SK-N-SH (cell line): ENCODE data around the gene ST7L. TPM values are rescaled to one million over a fixed set of nuclear protein-coding genes. Genes with fewer than 3 reads are reported as not detected.

Experiments used
- CTCF ChIA-PET: fragments of 300-600, 350-600 bp; formaldehyde crosslinking; extraction: SDS; loops from one replicate; lab custom pipeline; 2021; lab: Yijun Ruan, JAX
- POLR2A ChIA-PET: fragments of 350-600 bp; sonication (Branson Sonifier 250); formaldehyde crosslinking; extraction: SDS; loops from one replicate; lab custom pipeline; 2020; ENCODE audit warnings: antibody characterized with exemption, inconsistent platforms; lab: Yijun Ruan, JAX
- DNase-seq: peaks from one replicate; pipeline ENCODE4 v3.0.0; 2012
- H2AFZ ChIP-seq: fragments of 200-600 bp; sonication (generic); 2 replicates; pipeline ENCODE4 v1.8.1; 2016; ENCODE audit warnings: antibody characterized with exemption, mild to moderate bottlenecking, low read depth
- H3F3A ChIP-seq: fragments of 200-600 bp; sonication (generic); replicated peaks from 2 replicates; pipeline ENCODE3; 2016; ENCODE audit warnings: antibody characterized with exemption, mild to moderate bottlenecking; ENCODE audit not compliant: insufficient read depth
- H3K27ac ChIP-seq, 2 experiments: fragments of 200-500 bp in 1 of 2; fragments of 200-600 bp in 1 of 2; sonication (Bioruptor generic) in 1 of 2; sonication (generic), shearing (Covaris generic) in 1 of 2; 2 replicates each; pipeline versions ENCODE4 v1.5.1 to v1.6.1; 2014 to 2016; ENCODE audit warnings: low read depth in 2 of 2, inconsistent platforms in 1 of 2, low read length in 1 of 2, mild to moderate bottlenecking in 1 of 2, mixed read lengths in 1 of 2
- H3K27me3 ChIP-seq: fragments of 200-600 bp; sonication (generic), shearing (Covaris generic); 2 replicates; pipeline ENCODE4 v1.6.1; 2016; ENCODE audit warnings: mixed run types; ENCODE audit not compliant: insufficient read depth
- H3K36me3 ChIP-seq, 2 experiments: fragments of 200-500 bp in 1 of 2; fragments of 200-600 bp in 1 of 2; sonication (Bioruptor generic) in 1 of 2; sonication (generic) in 1 of 2; replicated peaks in 1 of 2; 2 replicates each; pipeline versions ENCODE3 to v1.5.1; 2014 to 2016; ENCODE audit warnings: low read length in 1 of 2, mild to moderate bottlenecking in 1 of 2; ENCODE audit not compliant: insufficient read depth in 2 of 2, control insufficient read depth in 1 of 2
- H3K4me1 ChIP-seq, 2 experiments: fragments of 200-500 bp in 1 of 2; fragments of 200-600 bp in 1 of 2; sonication (Bioruptor generic) in 1 of 2; sonication (generic), shearing (Covaris generic) in 1 of 2; 2 replicates each; pipeline versions ENCODE4 v1.5.1 to v1.6.1; 2014 to 2016; ENCODE audit warnings: low read depth in 1 of 2, low read length in 1 of 2, mixed run types in 1 of 2; ENCODE audit not compliant: insufficient read depth in 2 of 2, control insufficient read depth in 1 of 2
- H3K4me2 ChIP-seq: fragments of 200-600 bp; sonication (generic), shearing (Covaris generic); 2 replicates; pipeline ENCODE4 v1.6.1; 2017; ENCODE audit warnings: mixed run types
- H3K4me3 ChIP-seq, 2 experiments: fragments of 200-500 bp in 1 of 2; fragments of 200-600 bp in 1 of 2; sonication (Bioruptor generic) in 1 of 2; sonication (generic), shearing (Covaris generic) in 1 of 2; 2 replicates each; pipeline versions ENCODE4 v1.5.1 to v1.8.1; 2014 to 2016; ENCODE audit warnings: low read depth in 2 of 2, inconsistent platforms in 1 of 2, low read length in 1 of 2, mild to moderate bottlenecking in 1 of 2, mixed read lengths in 1 of 2, moderate library complexity in 1 of 2
- H3K79me2 ChIP-seq: fragments of 200-600 bp; sonication (generic); 2 replicates; pipeline ENCODE4 v1.8.1; 2017; ENCODE audit warnings: mild to moderate bottlenecking; ENCODE audit not compliant: insufficient read depth
- H3K9ac ChIP-seq: fragments of 200-600 bp; sonication (generic); 2 replicates; pipeline ENCODE4 v1.6.1; 2017; ENCODE audit warnings: mixed run types
- H3K9me2 ChIP-seq: fragments of 200-600 bp; sonication (generic); 2 replicates; pipeline ENCODE4 v1.6.1; 2017; ENCODE audit warnings: mixed run types
- H3K9me3 ChIP-seq: fragments of 200-600 bp; sonication (generic); 2 replicates; pipeline ENCODE4 v1.6.1; 2017; ENCODE audit warnings: mixed run types, mild to moderate bottlenecking, moderate library complexity
- H4K20me1 ChIP-seq: fragments of 200-600 bp; sonication (generic); 2 replicates; pipeline ENCODE4 v1.6.1; 2017; ENCODE audit warnings: mild to moderate bottlenecking, mixed run types; ENCODE audit not compliant: insufficient read depth
- CHD2 ChIP-seq: fragments of 150-350 bp; IDR thresholded peaks from 2 replicates; pipeline ENCODE4 v1.6.1; 2018; ENCODE audit warnings: low read length; ENCODE audit not compliant: partially characterized antibody
- ELF1 ChIP-seq: IDR thresholded peaks from 2 replicates; pipeline ENCODE4 v1.4.0; 2012
- FOSL2 ChIP-seq: IDR thresholded peaks from 2 replicates; pipeline ENCODE4 v1.4.0; 2012; ENCODE audit warnings: low read depth, mild to moderate bottlenecking, moderate library complexity, borderline replicate concordance
- FOXJ3 ChIP-seq: sonication (generic); formaldehyde crosslinking; IDR thresholded peaks from 2 replicates; pipeline ENCODE4 v1.5.1; 2020; ENCODE audit warnings: mild to moderate bottlenecking, missing genetic modification reagents
- FOXM1 ChIP-seq: IDR thresholded peaks from 2 replicates; pipeline ENCODE4 v1.4.0; 2012; ENCODE audit warnings: low read depth, mild to moderate bottlenecking
- GATA2 ChIP-seq: sonication (generic); formaldehyde crosslinking; IDR thresholded peaks from 2 replicates; pipeline ENCODE4 v1.5.0; 2020; ENCODE audit warnings: mild to moderate bottlenecking, missing genetic modification reagents
- IRF3 ChIP-seq: fragments of 150-350 bp; IDR thresholded peaks from 2 replicates; pipeline ENCODE4 v1.6.1; 2016; ENCODE audit warnings: mild to moderate bottlenecking, low read depth, low read length
- MAX ChIP-seq: IDR thresholded peaks from 2 replicates; pipeline ENCODE4 v1.4.0; 2012; ENCODE audit warnings: low read depth
- MEF2A ChIP-seq: IDR thresholded peaks from 2 replicates; pipeline ENCODE4 v1.4.0; 2012; ENCODE audit warnings: low read depth, borderline replicate concordance
- NFIC ChIP-seq: IDR thresholded peaks from 2 replicates; pipeline ENCODE4 v1.4.0; 2012; ENCODE audit warnings: borderline replicate concordance
- POLR2AphosphoS5 ChIP-seq: IDR thresholded peaks from 2 replicates; pipeline ENCODE4 v1.6.1; 2012; ENCODE audit warnings: low read depth, low read length
- RXRA ChIP-seq: IDR thresholded peaks from 2 replicates; pipeline ENCODE4 v1.4.0; 2012; ENCODE audit warnings: low read depth, mild to moderate bottlenecking, borderline replicate concordance
- SIN3A ChIP-seq: IDR thresholded peaks from 2 replicates; pipeline ENCODE4 v1.6.1; 2012; ENCODE audit warnings: low read depth, mild to moderate bottlenecking, low read length, moderate library complexity, borderline replicate concordance
- TCF12 ChIP-seq: IDR thresholded peaks from 2 replicates; pipeline ENCODE4 v1.4.0; 2012
- TEAD4 ChIP-seq: IDR thresholded peaks from 2 replicates; pipeline ENCODE4 v1.4.0; 2012; ENCODE audit warnings: mild to moderate bottlenecking, borderline replicate concordance; ENCODE audit not compliant: insufficient read depth
- USF1 ChIP-seq: IDR thresholded peaks from 2 replicates; pipeline ENCODE4 v1.4.0; 2012; ENCODE audit warnings: low read depth, borderline replicate concordance
- ZBTB33 ChIP-seq: IDR thresholded peaks from 2 replicates; pipeline ENCODE4 v1.4.0; 2012; ENCODE audit warnings: low read depth, borderline replicate concordance
- WGBS: methylation state at CpG from one replicate; pipeline ENCODE4 v1.1.6; 2017; ENCODE audit warnings: low lambda C conversion rate; 5-methylcytosine and 5-hydroxymethylcytosine counted together
- polyA plus RNA-seq, 3 experiments: library from polyadenylated mRNA; depleted of rRNA; stranded (reverse); fragments of >200 nt; gene quantifications; 2 replicates each; pipeline ENCODE4 v1.2.3, GENCODE V29; 2012
- TF ChIP-seq, protein P1 (sequence below): IDR thresholded peaks from 2 replicates; pipeline ENCODE4; 2012
- TF ChIP-seq, protein P2 (sequence below): fragments of 200-600 bp; sonication (generic); IDR thresholded peaks from 2 replicates; pipeline ENCODE4 v1.6.1; 2017; ENCODE audit warnings: antibody characterized with exemption, mild to moderate bottlenecking, moderate library complexity

The ST7L gene
- polyA plus RNA-seq, 1 of the 3 experiments (the other 2 are of a cell fraction): 17.9 TPM

- Histone ChIP-seq H3K4me3 (no peak overlapping the region), H3K36me3 (peaks cover 36 to 62% of the 10 kb centered on the region in 2 experiments), H3K79me2 (no peaks in the 10 kb centered on the region), H3K27ac (no peak overlapping the region), H3K9me2 (no peaks in the 10 kb centered on the region), H3K4me2 (no peak overlapping the region), H3F3A (no peaks in the 10 kb centered on the region), H4K20me1 (no peaks in the 10 kb centered on the region), H3K9ac (no peak overlapping the region), H3K4me1 (no peaks in the 10 kb centered on the region), H3K27me3 (no peaks in the 10 kb centered on the region), H2AFZ (no peak overlapping the region), H3K9me3 (no peaks in the 10 kb centered on the region)
- ChIA-PET POLR2A (no interaction called here), CTCF (interaction anchor here (2.5 kb wide), 1 partner anchor 11 kb away, joined by 7 read pairs; no protein-coding TSS in a partner anchor)
- no peak for DNase-seq
- 95% methylated on average over 2 of the region's 2 CpGs for WGBS
- TF ChIP-seq, protein P1, sequence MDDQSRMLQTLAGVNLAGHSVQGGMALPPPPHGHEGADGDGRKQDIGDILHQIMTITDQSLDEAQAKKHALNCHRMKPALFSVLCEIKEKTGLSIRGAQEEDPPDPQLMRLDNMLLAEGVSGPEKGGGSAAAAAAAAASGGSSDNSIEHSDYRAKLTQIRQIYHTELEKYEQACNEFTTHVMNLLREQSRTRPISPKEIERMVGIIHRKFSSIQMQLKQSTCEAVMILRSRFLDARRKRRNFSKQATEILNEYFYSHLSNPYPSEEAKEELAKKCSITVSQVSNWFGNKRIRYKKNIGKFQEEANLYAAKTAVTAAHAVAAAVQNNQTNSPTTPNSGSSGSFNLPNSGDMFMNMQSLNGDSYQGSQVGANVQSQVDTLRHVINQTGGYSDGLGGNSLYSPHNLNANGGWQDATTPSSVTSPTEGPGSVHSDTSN: no peak
- no peak for TF ChIP-seq FOXJ3 (CRISPR knock-in tag)
- no peak for TF ChIP-seq FOXM1
- TF ChIP-seq MEF2A: no peak
- TF ChIP-seq SIN3A: no peak
- TF ChIP-seq TCF12: no peak
- no peak for TF ChIP-seq ELF1
- TF ChIP-seq IRF3: no peak
- TF ChIP-seq MAX: no peak
- TF ChIP-seq FOSL2: no peak
- TF ChIP-seq NFIC: no peak
- no peak for TF ChIP-seq ZBTB33
- TF ChIP-seq USF1: no peak
Measured at GRCh38 chr1:112603012-112603411, 15.9 kb downstream of the ST7L start.

- H3K4me1 ChIP-seq: peaks cover 0 to 8% of the 10 kb centered on the region in 2 experiments; a peak in 2 of 4 replicates
- H3K27me3 ChIP-seq: no peaks in the 10 kb centered on the region
- no peak overlapping the region for H3K27ac ChIP-seq
- H3K4me3 ChIP-seq: no peak overlapping the region
- peaks cover 35 to 66% of the 10 kb centered on the region in 2 experiments for H3K36me3 ChIP-seq
- no peaks in the 10 kb centered on the region for H3F3A ChIP-seq
- H3K9me2 ChIP-seq: no peaks in the 10 kb centered on the region
- 98% methylated on average over 4 of the region's 4 CpGs for WGBS
- no peak overlapping the region for H3K4me2 ChIP-seq
- ChIA-PET POLR2A (no interaction called here), CTCF (interaction anchor here (1.3 kb wide), 1 partner anchor 14 kb away, joined by 3 read pairs; no protein-coding TSS in a partner anchor)
- TF ChIP-seq FOSL2 (no peak), ELF1 (no peak), RXRA (no peak), POLR2AphosphoS5 (no peak), TEAD4 (no peak), CHD2 (no peak), GATA2 (CRISPR knock-in tag) (no peak), USF1 (no peak)
- TF ChIP-seq, protein P2, sequence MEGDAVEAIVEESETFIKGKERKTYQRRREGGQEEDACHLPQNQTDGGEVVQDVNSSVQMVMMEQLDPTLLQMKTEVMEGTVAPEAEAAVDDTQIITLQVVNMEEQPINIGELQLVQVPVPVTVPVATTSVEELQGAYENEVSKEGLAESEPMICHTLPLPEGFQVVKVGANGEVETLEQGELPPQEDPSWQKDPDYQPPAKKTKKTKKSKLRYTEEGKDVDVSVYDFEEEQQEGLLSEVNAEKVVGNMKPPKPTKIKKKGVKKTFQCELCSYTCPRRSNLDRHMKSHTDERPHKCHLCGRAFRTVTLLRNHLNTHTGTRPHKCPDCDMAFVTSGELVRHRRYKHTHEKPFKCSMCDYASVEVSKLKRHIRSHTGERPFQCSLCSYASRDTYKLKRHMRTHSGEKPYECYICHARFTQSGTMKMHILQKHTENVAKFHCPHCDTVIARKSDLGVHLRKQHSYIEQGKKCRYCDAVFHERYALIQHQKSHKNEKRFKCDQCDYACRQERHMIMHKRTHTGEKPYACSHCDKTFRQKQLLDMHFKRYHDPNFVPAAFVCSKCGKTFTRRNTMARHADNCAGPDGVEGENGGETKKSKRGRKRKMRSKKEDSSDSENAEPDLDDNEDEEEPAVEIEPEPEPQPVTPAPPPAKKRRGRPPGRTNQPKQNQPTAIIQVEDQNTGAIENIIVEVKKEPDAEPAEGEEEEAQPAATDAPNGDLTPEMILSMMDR: no peak
- TF ChIP-seq, protein P1: no peak
- H3K79me2 ChIP-seq: no peaks in the 10 kb centered on the region
- no peak overlapping the region for H2AFZ ChIP-seq
- no peaks in the 10 kb centered on the region for H4K20me1 ChIP-seq
- H3K9ac ChIP-seq: no peak overlapping the region
- no peaks in the 10 kb centered on the region for H3K9me3 ChIP-seq
- DNase-seq: no peak
Measured at GRCh38 chr1:112599477-112599876, 19.5 kb downstream of the ST7L start.
